ENCODE data around the gene ETV6. TPM values are rescaled to one million over a fixed set of nuclear protein-coding genes. Genes with fewer than 3 reads are reported as not detected.

The ETV6 gene
- total RNA-seq, 1 experiment from 2014 or later = 14.1 TPM

DNA sequence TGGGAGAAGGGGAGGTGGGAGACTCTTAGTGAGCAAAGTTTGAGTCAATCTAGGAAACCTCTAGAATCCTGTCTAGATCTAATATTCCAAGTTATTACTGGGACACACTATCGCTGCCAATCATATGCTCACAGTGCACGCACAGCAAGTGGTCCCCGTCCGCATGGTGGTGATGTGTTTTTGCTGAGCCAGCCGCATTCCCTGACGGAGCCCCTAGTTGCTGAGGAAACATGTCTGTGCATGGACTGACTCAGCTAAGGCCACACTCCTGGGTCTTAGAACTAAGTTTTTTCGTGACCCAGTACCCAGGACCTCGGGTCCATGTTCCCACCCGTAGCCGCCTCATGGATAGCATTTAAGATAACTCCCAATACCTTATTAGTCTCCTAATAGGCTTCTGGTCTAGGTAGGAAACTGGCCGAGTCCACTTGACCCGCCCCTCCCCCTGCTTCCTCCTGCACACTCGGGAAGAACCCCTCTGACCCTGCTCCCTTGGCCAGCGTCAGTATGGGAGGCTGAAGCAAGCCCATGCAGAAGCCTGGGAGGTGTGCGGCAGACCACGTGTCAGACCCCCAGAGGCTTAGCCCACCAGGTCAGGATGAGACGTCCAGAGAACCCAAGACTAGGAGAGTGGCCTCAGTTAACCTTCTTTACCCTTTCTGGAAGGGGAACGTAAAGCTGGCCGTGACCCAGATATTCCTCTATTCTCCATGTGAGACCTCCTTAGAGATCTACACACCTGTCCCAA is 200.5 kb downstream of the ETV6 start:
- Histone ChIP-seq H3K9me3 (ENCODE audit: control insufficient read depth in 1 of 2, insufficient read depth in 1 of 2, low read depth in 1 of 2, low read length in 2 of 2) (no peaks in the 10 kb centered on the region), H3K9ac (ENCODE audit: low read length) (no peak overlapping the region), H3K79me2 (ENCODE audit: insufficient read depth, low read length) (no peaks in the 10 kb centered on the region), H2AFZ (ENCODE audit: low read depth, low read length, poor library complexity, severe bottlenecking) (no peak overlapping the region), H3K9me2 (ENCODE audit: insufficient read depth) (no peaks in the 10 kb centered on the region), H3K4me3 (replicated peaks in 1 of 2; ENCODE audit: low read depth in 1 of 2, low read length in 2 of 2) (no peak overlapping the region), H4K20me1 (ENCODE audit: insufficient read depth) (no peaks in the 10 kb centered on the region), H3K27ac (ENCODE audit: low read depth, low read length) (no peak overlapping the region), H3K36me3 (ENCODE audit: control insufficient read depth in 1 of 2, insufficient read depth in 2 of 2, low read length in 2 of 2) (no peaks in the 10 kb centered on the region), H3K4me2 (ENCODE audit: low read length) (no peak overlapping the region), H3K27me3 (ENCODE audit: insufficient read depth, low read length) (no peaks in the 10 kb centered on the region), H3K4me1 (ENCODE audit: control insufficient read depth in 1 of 2, insufficient read depth in 2 of 2, low read length in 2 of 2) (no peaks in the 10 kb centered on the region)
- BruUV-seq (replicated peaks) = no TSS peak
- TF ChIP-seq, protein P1, sequence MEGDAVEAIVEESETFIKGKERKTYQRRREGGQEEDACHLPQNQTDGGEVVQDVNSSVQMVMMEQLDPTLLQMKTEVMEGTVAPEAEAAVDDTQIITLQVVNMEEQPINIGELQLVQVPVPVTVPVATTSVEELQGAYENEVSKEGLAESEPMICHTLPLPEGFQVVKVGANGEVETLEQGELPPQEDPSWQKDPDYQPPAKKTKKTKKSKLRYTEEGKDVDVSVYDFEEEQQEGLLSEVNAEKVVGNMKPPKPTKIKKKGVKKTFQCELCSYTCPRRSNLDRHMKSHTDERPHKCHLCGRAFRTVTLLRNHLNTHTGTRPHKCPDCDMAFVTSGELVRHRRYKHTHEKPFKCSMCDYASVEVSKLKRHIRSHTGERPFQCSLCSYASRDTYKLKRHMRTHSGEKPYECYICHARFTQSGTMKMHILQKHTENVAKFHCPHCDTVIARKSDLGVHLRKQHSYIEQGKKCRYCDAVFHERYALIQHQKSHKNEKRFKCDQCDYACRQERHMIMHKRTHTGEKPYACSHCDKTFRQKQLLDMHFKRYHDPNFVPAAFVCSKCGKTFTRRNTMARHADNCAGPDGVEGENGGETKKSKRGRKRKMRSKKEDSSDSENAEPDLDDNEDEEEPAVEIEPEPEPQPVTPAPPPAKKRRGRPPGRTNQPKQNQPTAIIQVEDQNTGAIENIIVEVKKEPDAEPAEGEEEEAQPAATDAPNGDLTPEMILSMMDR (IDR thresholded peaks at IDR 0.05 in 2 of 3, conservative IDR thresholded peaks at IDR 0.05 in 1 of 3; ENCODE audit: borderline replicate concordance in 1 of 3, insufficient read depth in 1 of 3, low read depth in 2 of 3, low read length in 2 of 3) = no peak
- TF ChIP-seq, protein P2, sequence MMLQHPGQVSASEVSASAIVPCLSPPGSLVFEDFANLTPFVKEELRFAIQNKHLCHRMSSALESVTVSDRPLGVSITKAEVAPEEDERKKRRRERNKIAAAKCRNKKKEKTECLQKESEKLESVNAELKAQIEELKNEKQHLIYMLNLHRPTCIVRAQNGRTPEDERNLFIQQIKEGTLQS (IDR thresholded peaks at IDR 0.05) = no peak
- no peak for TF ChIP-seq FOSL1 (IDR thresholded peaks at IDR 0.05; ENCODE audit: low read depth)
- TF ChIP-seq EGR1 (IDR thresholded peaks at IDR 0.05; ENCODE audit: low read depth) = no peak
- TF ChIP-seq SP1 (IDR thresholded peaks at IDR 0.05; ENCODE audit: low read depth) = no peak
- no peak for TF ChIP-seq EZH2phosphoT487 (IDR thresholded peaks at IDR 0.05; ENCODE audit: borderline replicate concordance)
- TF ChIP-seq, protein P3, sequence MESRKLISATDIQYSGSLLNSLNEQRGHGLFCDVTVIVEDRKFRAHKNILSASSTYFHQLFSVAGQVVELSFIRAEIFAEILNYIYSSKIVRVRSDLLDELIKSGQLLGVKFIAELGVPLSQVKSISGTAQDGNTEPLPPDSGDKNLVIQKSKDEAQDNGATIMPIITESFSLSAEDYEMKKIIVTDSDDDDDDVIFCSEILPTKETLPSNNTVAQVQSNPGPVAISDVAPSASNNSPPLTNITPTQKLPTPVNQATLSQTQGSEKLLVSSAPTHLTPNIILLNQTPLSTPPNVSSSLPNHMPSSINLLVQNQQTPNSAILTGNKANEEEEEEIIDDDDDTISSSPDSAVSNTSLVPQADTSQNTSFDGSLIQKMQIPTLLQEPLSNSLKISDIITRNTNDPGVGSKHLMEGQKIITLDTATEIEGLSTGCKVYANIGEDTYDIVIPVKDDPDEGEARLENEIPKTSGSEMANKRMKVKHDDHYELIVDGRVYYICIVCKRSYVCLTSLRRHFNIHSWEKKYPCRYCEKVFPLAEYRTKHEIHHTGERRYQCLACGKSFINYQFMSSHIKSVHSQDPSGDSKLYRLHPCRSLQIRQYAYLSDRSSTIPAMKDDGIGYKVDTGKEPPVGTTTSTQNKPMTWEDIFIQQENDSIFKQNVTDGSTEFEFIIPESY (IDR thresholded peaks at IDR 0.05; ENCODE audit: extremely low read depth, insufficient replicate concordance, low read length) = no peak
- ATAC-seq = no peak
- ChIA-PET CTCF (no interaction called here), RAD21 (ENCODE audit: low non-redundant PET in 1 of 2, low total read pairs in 2 of 2, uncharacterized antibody in 2 of 2, unreplicated experiment in 2 of 2) (no interaction called here), POLR2A (no interaction called here)
- intact Hi-C loops (cut with micrococcal nuclease) = no loop called here
- no peak for DNase-seq (ENCODE audit: low read depth, low spot score)
